Stimulated activated CD4-positive, alpha-beta T cell treated with anti-CD3 and anti-CD28 coated beads, TNF-alpha, amount 100 ng/mL, for 48 hours (primary cell): ENCODE results near the gene CLIP1.
"Not testable (repeated sequence)": the region's sequence is repeated elsewhere in the genome, so short reads cannot be mapped to it uniquely, and the experiment has no call there.

Experiments used
- DNase-seq, 3 donors: peaks; one replicate each; pipeline ENCODE4 v3.0.0-alpha.2; 2020; ENCODE audit warnings: low read depth in 3 of 3

The CLIP1 gene

GRCh38 chr12:122435186-122435585 is 12.7 kb upstream of the CLIP1 start:
- DNase-seq: no peak

- DNase-seq: not testable (repeated sequence)
Observed at GRCh38 chr12:122429043-122429442, 6.6 kb upstream of the CLIP1 start.

GRCh38 chr12:122427403-122427802 is 4.9 kb upstream of the CLIP1 start:
- DNase-seq: no peak

- DNase-seq: no peak
Observed at GRCh38 chr12:122423258-122424165, 1.0 kb upstream of the CLIP1 start.

GRCh38 chr12:122422730-122423257 is 325 bp upstream of the CLIP1 start:
- DNase-seq: peak in 2 of 3 donors; percentile 9 to 44

GRCh38 chr12:122421187-122421820 is 1.2 kb downstream of the CLIP1 start:
- no peak for DNase-seq

GRCh38 chr12:122420471-122421162 is 1.9 kb downstream of the CLIP1 start:
- DNase-seq: no peak

- not testable (repeated sequence) for DNase-seq
Observed at GRCh38 chr12:122419094-122419493, 3.4 kb downstream of the CLIP1 start.

GRCh38 chr12:122415665-122416064 is 6.8 kb downstream of the CLIP1 start:
- DNase-seq: not testable (repeated sequence)

- DNase-seq: no peak
Observed at GRCh38 chr12:122413516-122414404, 8.7 kb downstream of the CLIP1 start.

GRCh38 chr12:122412851-122413433 is 9.5 kb downstream of the CLIP1 start:
- no peak for DNase-seq

- no peak for DNase-seq
Observed at GRCh38 chr12:122411537-122411936, 10.9 kb downstream of the CLIP1 start.

- DNase-seq: no peak
Observed at GRCh38 chr12:122407208-122407607, 15.3 kb downstream of the CLIP1 start.

- no peak for DNase-seq
Observed at GRCh38 chr12:122406701-122407164, 15.7 kb downstream of the CLIP1 start.

- DNase-seq: no peak
Observed at GRCh38 chr12:122403831-122404230, 18.6 kb downstream of the CLIP1 start.

GRCh38 chr12:122403115-122403770 is 19.2 kb downstream of the CLIP1 start:
- DNase-seq: no peak

GRCh38 chr12:122402264-122402663 is 20.2 kb downstream of the CLIP1 start:
- no peak for DNase-seq

- DNase-seq: no peak
Observed at GRCh38 chr12:122399592-122400373, 22.7 kb downstream of the CLIP1 start.

- no peak for DNase-seq
Observed at GRCh38 chr12:122399254-122399591, 23.2 kb downstream of the CLIP1 start.
